NCI-H2196 (cell line): ENCODE results near the gene ACLY.
"Not testable (repeated sequence)": the region's sequence is repeated elsewhere in the genome, so short reads cannot be mapped to it uniquely, and the experiment has no call there.

Source experiments
- DNase-seq: peaks from one replicate; lab custom pipeline; 2025; ENCODE audit not compliant: unreplicated experiment; lab: John Stamatoyannopoulos, UW

Gene ACLY

GRCh38 chr17:41835800-41836549 lies 82.8 kb downstream of the ACLY start, which contains the start of gene NT5C3B:
NT5C3B (minus strand) TSS chr17:41836232; CDS start chr17:41836193, 39 bp downstream.
- peak; percentile 11 for DNase-seq

- DNase-seq, result no peak
Observed at GRCh38 chr17:41835214-41835799, 83.4 kb downstream of the ACLY start.

GRCh38 chr17:41829961-41830360 lies 88.8 kb downstream of the ACLY start:
- not testable (repeated sequence) for DNase-seq

GRCh38 chr17:41825175-41825845 lies 93.4 kb downstream of the ACLY start:
- DNase-seq, result no peak

- DNase-seq, result no peak
Observed at GRCh38 chr17:41824086-41824485, 94.7 kb downstream of the ACLY start.

- DNase-seq, result no peak
Observed at GRCh38 chr17:41823580-41823979, 95.2 kb downstream of the ACLY start.

GRCh38 chr17:41823141-41823524 lies 95.6 kb downstream of the ACLY start:
- DNase-seq, result no peak

GRCh38 chr17:41822216-41823140 lies 96.3 kb downstream of the ACLY start:
- no peak for DNase-seq

- DNase-seq, result no peak
Observed at GRCh38 chr17:41821776-41822175, 97.0 kb downstream of the ACLY start.

GRCh38 chr17:41818024-41818423 lies 100.7 kb downstream of the ACLY start:
- no peak for DNase-seq
